ENCODE measurements around the gene RBM33.
A peak's percentile ranks its signal among the peaks of the same experiment; 100 is the strongest.

RBM33 gene

DNA sequence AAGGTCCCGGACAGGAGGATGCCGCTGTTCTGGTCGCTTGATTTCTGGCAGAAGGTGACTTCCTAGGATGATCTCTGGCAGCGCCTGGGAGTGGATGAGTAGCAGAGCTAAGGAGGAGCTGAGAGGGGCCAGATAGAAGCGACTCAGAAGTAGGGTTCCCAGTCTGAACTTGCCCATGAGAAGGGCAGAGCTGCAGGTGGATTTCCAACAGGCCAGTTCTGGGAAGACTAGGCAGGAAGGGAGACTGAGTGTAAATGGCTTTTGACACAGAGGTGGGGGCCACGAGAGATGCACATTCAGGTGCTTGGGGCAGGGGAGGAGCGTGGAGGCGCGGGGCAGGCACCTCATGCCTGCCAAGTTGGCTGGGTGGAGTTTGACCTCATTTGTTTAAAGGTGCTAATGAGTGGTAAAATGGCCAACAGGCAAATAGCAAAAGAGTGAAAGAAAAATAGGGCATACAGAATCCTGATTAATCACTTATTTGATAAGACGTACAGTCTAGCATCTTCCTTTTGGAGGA is 109.0 kb downstream of the RBM33 start:
- ChIA-PET POLR2A (no interaction called here), CTCF (no interaction called here)
- no peak overlapping the region for H3K27ac ChIP-seq (ENCODE audit: extremely low read depth, low read depth, low read length)
- no peaks in the 10 kb centered on the region for H3K4me1 ChIP-seq (ENCODE audit: control insufficient read depth, insufficient read depth, low read length)
- TF ChIP-seq ZNF221 (tag by site-specific recombination; IDR thresholded peaks at IDR 0.05; ENCODE audit: borderline replicate concordance) (no peak), HOXA7 (CRISPR knock-in tag; IDR thresholded peaks at IDR 0.05; ENCODE audit: borderline replicate concordance) (no peak), ZXDB (tag by site-specific recombination; IDR thresholded peaks at IDR 0.05) (no peak), ZNF596 (tag by site-specific recombination; IDR thresholded peaks at IDR 0.05) (no peak), ZNF19 (tag by site-specific recombination; IDR thresholded peaks at IDR 0.05; ENCODE audit: low read depth) (no peak), ZNF292 (tag by site-specific recombination; IDR thresholded peaks at IDR 0.05; ENCODE audit: borderline replicate concordance, low read depth) (no peak), ZNF76 (tag by site-specific recombination; IDR thresholded peaks at IDR 0.05; ENCODE audit: borderline replicate concordance, low read depth) (no peak), ZNF677 (tag by site-specific recombination; IDR thresholded peaks at IDR 0.05) (no peak)
- no peak overlapping the region for H3K4me3 ChIP-seq (ENCODE audit: low read depth, low read length)
- no peaks in the 10 kb centered on the region for H3K9me3 ChIP-seq (ENCODE audit: control insufficient read depth, insufficient read depth, low read depth, low read length)
- H3K36me3 ChIP-seq (ENCODE audit: control insufficient read depth in 2 of 2, insufficient read depth in 1 of 2, low read length in 2 of 2), result peaks cover 0 to 22% of the 10 kb centered on the region in 2 experiments; a peak in 1 of 3 replicates

GRCh38 chr7:155754165-155754564 is 109.7 kb downstream of the RBM33 start:
- Histone ChIP-seq H3K4me1 (ENCODE audit: control insufficient read depth, insufficient read depth, low read length) (no peaks in the 10 kb centered on the region), H3K9me3 (ENCODE audit: control insufficient read depth, insufficient read depth, low read depth, low read length) (no peaks in the 10 kb centered on the region), H3K36me3 (ENCODE audit: control insufficient read depth in 2 of 2, insufficient read depth in 1 of 2, low read length in 2 of 2) (peaks cover 0 to 25% of the 10 kb centered on the region in 2 experiments; a peak in 1 of 3 replicates), H3K27ac (ENCODE audit: extremely low read depth, low read depth, low read length) (no peak overlapping the region), H3K4me3 (ENCODE audit: low read depth, low read length) (no peak overlapping the region)
- TF ChIP-seq, protein P1, sequence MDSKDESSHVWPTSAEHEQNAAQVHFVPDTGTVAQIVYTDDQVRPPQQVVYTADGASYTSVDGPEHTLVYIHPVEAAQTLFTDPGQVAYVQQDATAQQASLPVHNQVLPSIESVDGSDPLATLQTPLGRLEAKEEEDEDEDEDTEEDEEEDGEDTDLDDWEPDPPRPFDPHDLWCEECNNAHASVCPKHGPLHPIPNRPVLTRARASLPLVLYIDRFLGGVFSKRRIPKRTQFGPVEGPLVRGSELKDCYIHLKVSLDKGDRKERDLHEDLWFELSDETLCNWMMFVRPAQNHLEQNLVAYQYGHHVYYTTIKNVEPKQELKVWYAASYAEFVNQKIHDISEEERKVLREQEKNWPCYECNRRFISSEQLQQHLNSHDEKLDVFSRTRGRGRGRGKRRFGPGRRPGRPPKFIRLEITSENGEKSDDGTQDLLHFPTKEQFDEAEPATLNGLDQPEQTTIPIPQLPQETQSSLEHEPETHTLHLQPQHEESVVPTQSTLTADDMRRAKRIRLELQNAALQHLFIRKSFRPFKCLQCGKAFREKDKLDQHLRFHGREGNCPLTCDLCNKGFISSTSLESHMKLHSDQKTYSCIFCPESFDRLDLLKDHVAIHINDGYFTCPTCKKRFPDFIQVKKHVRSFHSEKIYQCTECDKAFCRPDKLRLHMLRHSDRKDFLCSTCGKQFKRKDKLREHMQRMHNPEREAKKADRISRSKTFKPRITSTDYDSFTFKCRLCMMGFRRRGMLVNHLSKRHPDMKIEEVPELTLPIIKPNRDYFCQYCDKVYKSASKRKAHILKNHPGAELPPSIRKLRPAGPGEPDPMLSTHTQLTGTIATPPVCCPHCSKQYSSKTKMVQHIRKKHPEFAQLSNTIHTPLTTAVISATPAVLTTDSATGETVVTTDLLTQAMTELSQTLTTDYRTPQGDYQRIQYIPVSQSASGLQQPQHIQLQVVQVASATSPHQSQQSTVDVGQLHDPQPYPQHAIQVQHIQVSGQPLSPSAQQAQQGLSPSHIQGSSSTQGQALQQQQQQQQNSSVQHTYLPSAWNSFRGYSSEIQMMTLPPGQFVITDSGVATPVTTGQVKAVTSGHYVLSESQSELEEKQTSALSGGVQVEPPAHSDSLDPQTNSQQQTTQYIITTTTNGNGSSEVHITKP (tag by site-specific recombination; IDR thresholded peaks at IDR 0.05), result peak; percentile 37; the same call in 1 of the 2 replicates
- TF ChIP-seq ZNF341 (tag by site-specific recombination; IDR thresholded peaks at IDR 0.05; ENCODE audit: low read depth), result 0 out of 2 replicates have a peak, but pooled peaks have one; percentile 13
- no peak for TF ChIP-seq ZIC2 (tag by site-specific recombination; IDR thresholded peaks at IDR 0.05)
- ChIA-PET CTCF (interaction anchor here (1.0 to 1.2 kb wide), 2 partner anchors 14 to 156 kb away, joined by 4 to 5 read pairs; no protein-coding TSS in a partner anchor), POLR2A (no interaction called here)

DNA sequence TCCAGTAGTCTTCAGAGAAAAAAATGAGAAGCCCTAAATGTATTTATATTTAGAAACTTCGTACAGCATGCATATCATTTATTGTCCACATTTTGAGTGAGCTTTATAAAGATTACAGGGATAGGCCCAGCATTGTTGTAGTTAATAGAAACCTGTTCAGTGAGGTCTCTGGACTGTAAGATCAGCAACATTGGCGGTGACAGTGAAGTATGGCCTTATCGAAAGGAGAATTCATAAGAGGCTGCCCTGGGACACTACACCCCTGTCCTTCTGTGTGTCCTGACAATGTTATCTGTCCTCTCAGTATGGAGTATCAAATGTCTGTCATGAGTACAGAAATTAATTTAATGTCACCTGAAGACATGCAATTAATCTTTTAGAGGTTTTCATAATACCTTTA is 110.6 kb downstream of the RBM33 start:
- TF ChIP-seq ZNF112 (tag by site-specific recombination; IDR thresholded peaks at IDR 0.05) (no peak), WT1 (tag by site-specific recombination; IDR thresholded peaks at IDR 0.05) (no peak), ZNF148 (tag by site-specific recombination; IDR thresholded peaks at IDR 0.05; ENCODE audit: borderline replicate concordance) (no peak)
- ChIA-PET POLR2A (no interaction called here), CTCF (interaction anchor here (1.0 to 1.2 kb wide), 2 partner anchors 13 to 157 kb away, joined by 4 to 5 read pairs; no protein-coding TSS in a partner anchor)
- peaks cover 0 to 31% of the 10 kb centered on the region in 2 experiments; a peak in 1 of 3 replicates for H3K36me3 ChIP-seq (ENCODE audit: control insufficient read depth in 2 of 2, insufficient read depth in 1 of 2, low read length in 2 of 2)
- no peaks in the 10 kb centered on the region for H3K9me3 ChIP-seq (ENCODE audit: control insufficient read depth, insufficient read depth, low read depth, low read length)
- no peak overlapping the region for H3K4me3 ChIP-seq (ENCODE audit: low read depth, low read length)
- no peak overlapping the region for H3K27ac ChIP-seq (ENCODE audit: extremely low read depth, low read depth, low read length)
- H3K4me1 ChIP-seq (ENCODE audit: control insufficient read depth, insufficient read depth, low read length), result no peaks in the 10 kb centered on the region
